ENCODE measurements around the gene MAL.

The MAL gene

GRCh38 chr2:95009412-95009811, 16.1 kb upstream of the MAL start:
- Histone ChIP-seq H3K4me3 (ENCODE audit: low read length) (no peak overlapping the region), H3K27me3 (ENCODE audit: control insufficient read depth, insufficient read depth, low read length) (peaks cover 35% of the 10 kb centered on the region), H3K36me3 (ENCODE audit: insufficient read depth, low read length) (no peaks in the 10 kb centered on the region), H3K9me3 (replicated peaks; ENCODE audit: low read length) (no peaks in the 10 kb centered on the region), H3K9ac (ENCODE audit: low read depth, low read length) (no peak overlapping the region), H3K4me1 (ENCODE audit: control insufficient read depth, insufficient read depth, low read length) (no peaks in the 10 kb centered on the region), H3K4me2 (ENCODE audit: low read length) (no peak overlapping the region)

- Histone ChIP-seq H3K9ac (ENCODE audit: low read depth, low read length) (no peak overlapping the region), H3K36me3 (ENCODE audit: insufficient read depth, low read length) (no peaks in the 10 kb centered on the region), H3K9me3 (replicated peaks; ENCODE audit: low read length) (no peaks in the 10 kb centered on the region), H3K4me3 (ENCODE audit: low read length) (no peak overlapping the region), H3K4me2 (ENCODE audit: low read length) (no peak overlapping the region), H3K4me1 (ENCODE audit: control insufficient read depth, insufficient read depth, low read length) (no peaks in the 10 kb centered on the region), H3K27me3 (ENCODE audit: control insufficient read depth, insufficient read depth, low read length) (peaks cover 34% of the 10 kb centered on the region)
Measured at GRCh38 chr2:95010126-95010525, 15.4 kb upstream of the MAL start.

- H3K9me3 ChIP-seq (replicated peaks; ENCODE audit: low read length): no peaks in the 10 kb centered on the region
- H3K4me2 ChIP-seq (ENCODE audit: low read length): no peak overlapping the region
- no peaks in the 10 kb centered on the region for H3K4me1 ChIP-seq (ENCODE audit: control insufficient read depth, insufficient read depth, low read length)
- H3K27me3 ChIP-seq (ENCODE audit: control insufficient read depth, insufficient read depth, low read length): peaks cover 35% of the 10 kb centered on the region
- no peak overlapping the region for H3K4me3 ChIP-seq (ENCODE audit: low read length)
- H3K36me3 ChIP-seq (ENCODE audit: insufficient read depth, low read length): no peaks in the 10 kb centered on the region
- no peak overlapping the region for H3K9ac ChIP-seq (ENCODE audit: low read depth, low read length)
Measured at GRCh38 chr2:95010718-95011117, 14.8 kb upstream of the MAL start.

- Histone ChIP-seq H3K9ac (ENCODE audit: low read depth, low read length) (no peak overlapping the region), H3K4me2 (ENCODE audit: low read length) (no peak overlapping the region), H3K4me1 (ENCODE audit: control insufficient read depth, insufficient read depth, low read length) (no peaks in the 10 kb centered on the region), H3K27me3 (ENCODE audit: control insufficient read depth, insufficient read depth, low read length) (peaks cover 34% of the 10 kb centered on the region), H3K9me3 (replicated peaks; ENCODE audit: low read length) (no peaks in the 10 kb centered on the region), H3K36me3 (ENCODE audit: insufficient read depth, low read length) (no peaks in the 10 kb centered on the region), H3K4me3 (ENCODE audit: low read length) (no peak overlapping the region)
Measured at GRCh38 chr2:95012881-95013550, 12.5 kb upstream of the MAL start.

- Histone ChIP-seq H3K4me2 (ENCODE audit: low read length) (no peak overlapping the region), H3K4me1 (ENCODE audit: control insufficient read depth, insufficient read depth, low read length) (no peaks in the 10 kb centered on the region), H3K27me3 (ENCODE audit: control insufficient read depth, insufficient read depth, low read length) (peaks cover 33% of the 10 kb centered on the region), H3K9ac (ENCODE audit: low read depth, low read length) (no peak overlapping the region), H3K36me3 (ENCODE audit: insufficient read depth, low read length) (no peaks in the 10 kb centered on the region), H3K9me3 (replicated peaks; ENCODE audit: low read length) (no peaks in the 10 kb centered on the region), H3K4me3 (ENCODE audit: low read length) (no peak overlapping the region)
Measured at GRCh38 chr2:95013726-95014125, 11.8 kb upstream of the MAL start.

- H3K9ac ChIP-seq (ENCODE audit: low read depth, low read length): no peak overlapping the region
- no peak overlapping the region for H3K4me2 ChIP-seq (ENCODE audit: low read length)
- H3K9me3 ChIP-seq (replicated peaks; ENCODE audit: low read length): no peaks in the 10 kb centered on the region
- H3K27me3 ChIP-seq (ENCODE audit: control insufficient read depth, insufficient read depth, low read length): peaks cover 37% of the 10 kb centered on the region
- H3K36me3 ChIP-seq (ENCODE audit: insufficient read depth, low read length): no peaks in the 10 kb centered on the region
- no peaks in the 10 kb centered on the region for H3K4me1 ChIP-seq (ENCODE audit: control insufficient read depth, insufficient read depth, low read length)
- no peak overlapping the region for H3K4me3 ChIP-seq (ENCODE audit: low read length)
Measured at GRCh38 chr2:95014126-95014708, 11.3 kb upstream of the MAL start.

- Histone ChIP-seq H3K4me2 (ENCODE audit: low read length) (no peak overlapping the region), H3K4me1 (ENCODE audit: control insufficient read depth, insufficient read depth, low read length) (no peaks in the 10 kb centered on the region), H3K36me3 (ENCODE audit: insufficient read depth, low read length) (no peaks in the 10 kb centered on the region), H3K4me3 (ENCODE audit: low read length) (no peak overlapping the region), H3K27me3 (ENCODE audit: control insufficient read depth, insufficient read depth, low read length) (peaks cover 49% of the 10 kb centered on the region), H3K9ac (ENCODE audit: low read depth, low read length) (no peak overlapping the region), H3K9me3 (replicated peaks; ENCODE audit: low read length) (no peaks in the 10 kb centered on the region)
Measured at GRCh38 chr2:95015261-95015912, 10.1 kb upstream of the MAL start.

GRCh38 chr2:95016616-95017015, 8.9 kb upstream of the MAL start:
- Histone ChIP-seq H3K4me3 (ENCODE audit: low read length) (no peak overlapping the region), H3K9me3 (replicated peaks; ENCODE audit: low read length) (no peaks in the 10 kb centered on the region), H3K4me2 (ENCODE audit: low read length) (no peak overlapping the region), H3K9ac (ENCODE audit: low read depth, low read length) (no peak overlapping the region), H3K4me1 (ENCODE audit: control insufficient read depth, insufficient read depth, low read length) (no peaks in the 10 kb centered on the region), H3K36me3 (ENCODE audit: insufficient read depth, low read length) (no peaks in the 10 kb centered on the region), H3K27me3 (ENCODE audit: control insufficient read depth, insufficient read depth, low read length) (peaks cover 57% of the 10 kb centered on the region)

- Histone ChIP-seq H3K4me3 (ENCODE audit: low read length) (no peak overlapping the region), H3K9ac (ENCODE audit: low read depth, low read length) (no peak overlapping the region), H3K27me3 (ENCODE audit: control insufficient read depth, insufficient read depth, low read length) (peaks cover 61% of the 10 kb centered on the region), H3K9me3 (replicated peaks; ENCODE audit: low read length) (no peaks in the 10 kb centered on the region), H3K36me3 (ENCODE audit: insufficient read depth, low read length) (no peaks in the 10 kb centered on the region), H3K4me2 (ENCODE audit: low read length) (no peak overlapping the region), H3K4me1 (ENCODE audit: control insufficient read depth, insufficient read depth, low read length) (no peaks in the 10 kb centered on the region)
Measured at GRCh38 chr2:95017071-95017501, 8.4 kb upstream of the MAL start.

- H3K4me2 ChIP-seq (ENCODE audit: low read length): no peak overlapping the region
- H3K9ac ChIP-seq (ENCODE audit: low read depth, low read length): no peak overlapping the region
- no peak overlapping the region for H3K4me3 ChIP-seq (ENCODE audit: low read length)
Measured at GRCh38 chr2:95017836-95018235, 7.7 kb upstream of the MAL start.

GRCh38 chr2:95018301-95018700, 7.2 kb upstream of the MAL start:
- H3K4me1 ChIP-seq (ENCODE audit: control insufficient read depth, insufficient read depth, low read length): no peaks in the 10 kb centered on the region
- H3K9me3 ChIP-seq (replicated peaks; ENCODE audit: low read length): no peaks in the 10 kb centered on the region
- no peak overlapping the region for H3K4me3 ChIP-seq (ENCODE audit: low read length)
- no peak overlapping the region for H3K9ac ChIP-seq (ENCODE audit: low read depth, low read length)
- H3K27me3 ChIP-seq (ENCODE audit: control insufficient read depth, insufficient read depth, low read length): peaks cover 71% of the 10 kb centered on the region
- H3K4me2 ChIP-seq (ENCODE audit: low read length): no peak overlapping the region
- no peaks in the 10 kb centered on the region for H3K36me3 ChIP-seq (ENCODE audit: insufficient read depth, low read length)

More at GRCh38 chr2:95017836-95018235, 7.7 kb upstream of the MAL start:
- H3K36me3 ChIP-seq (ENCODE audit: insufficient read depth, low read length): no peaks in the 10 kb centered on the region
- H3K4me1 ChIP-seq (ENCODE audit: control insufficient read depth, insufficient read depth, low read length): no peaks in the 10 kb centered on the region
- H3K27me3 ChIP-seq (ENCODE audit: control insufficient read depth, insufficient read depth, low read length): peaks cover 67% of the 10 kb centered on the region
- H3K9me3 ChIP-seq (replicated peaks; ENCODE audit: low read length): no peaks in the 10 kb centered on the region
